Iris pigment epithelial cell (primary cell): ENCODE results near the gene PNPLA6.

Experiments used
- DNase-seq: peaks from one replicate; pipeline ENCODE4 v3.0.0-alpha.2; 2011; ENCODE audit warnings: low read depth

The PNPLA6 gene

DNA sequence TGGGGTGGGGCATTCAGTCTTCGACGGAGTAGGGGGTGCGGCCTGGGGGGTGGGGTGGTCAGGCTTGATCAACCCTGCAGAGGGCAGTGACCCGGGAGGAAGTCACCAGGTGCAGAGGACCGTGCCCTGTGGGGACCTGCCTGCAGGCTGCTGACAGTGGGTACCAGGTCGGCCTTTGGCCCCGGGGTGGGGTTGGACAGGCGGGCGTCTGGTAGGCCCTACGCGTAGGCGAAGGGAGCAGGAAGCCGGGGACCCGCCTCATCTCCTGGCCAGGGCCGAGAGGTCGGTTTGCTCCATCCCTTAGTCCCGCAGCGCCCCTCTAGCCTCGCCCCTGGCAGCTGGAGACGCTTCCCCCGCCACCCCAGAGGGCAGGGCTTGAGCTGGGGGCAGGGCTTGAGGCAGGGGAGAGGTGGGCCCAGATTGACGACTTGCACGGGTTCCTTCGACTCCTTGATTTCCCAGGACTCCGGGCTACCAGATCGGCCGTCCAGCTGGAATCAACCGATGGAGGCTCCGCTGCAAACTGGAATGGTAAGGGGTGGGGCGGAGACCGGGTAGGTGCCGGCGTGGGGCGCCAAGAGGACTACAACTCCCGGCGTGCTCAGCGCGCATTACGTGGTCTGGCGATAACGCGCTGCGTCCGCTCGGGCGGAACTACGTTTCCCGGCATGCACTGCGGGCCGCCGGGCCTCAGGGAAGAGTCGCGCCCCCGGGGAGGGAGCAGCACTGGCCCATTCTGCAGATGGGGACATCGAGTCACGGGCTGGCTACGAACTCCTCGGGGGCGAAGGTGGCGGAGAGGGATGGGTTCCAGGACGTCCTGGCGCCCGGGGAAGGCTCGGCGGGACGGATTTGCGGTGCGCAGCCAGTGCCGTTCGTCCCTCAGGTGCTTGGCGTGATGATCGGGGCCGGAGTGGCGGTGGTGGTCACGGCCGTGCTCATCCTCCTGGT lies at the start of gene PNPLA6:
Gene PNPLA6, plus strand, starts transcription at position 671 of the 951 bp plus-strand sequence. Its CDS starts 72 bp downstream, at position 743.
- DNase-seq: peak; percentile 95

- DNase-seq: no peak
These were observed 48.6 kb upstream of the PNPLA6 start for GRCh38 chr19:7486923-7487322.

DNA sequence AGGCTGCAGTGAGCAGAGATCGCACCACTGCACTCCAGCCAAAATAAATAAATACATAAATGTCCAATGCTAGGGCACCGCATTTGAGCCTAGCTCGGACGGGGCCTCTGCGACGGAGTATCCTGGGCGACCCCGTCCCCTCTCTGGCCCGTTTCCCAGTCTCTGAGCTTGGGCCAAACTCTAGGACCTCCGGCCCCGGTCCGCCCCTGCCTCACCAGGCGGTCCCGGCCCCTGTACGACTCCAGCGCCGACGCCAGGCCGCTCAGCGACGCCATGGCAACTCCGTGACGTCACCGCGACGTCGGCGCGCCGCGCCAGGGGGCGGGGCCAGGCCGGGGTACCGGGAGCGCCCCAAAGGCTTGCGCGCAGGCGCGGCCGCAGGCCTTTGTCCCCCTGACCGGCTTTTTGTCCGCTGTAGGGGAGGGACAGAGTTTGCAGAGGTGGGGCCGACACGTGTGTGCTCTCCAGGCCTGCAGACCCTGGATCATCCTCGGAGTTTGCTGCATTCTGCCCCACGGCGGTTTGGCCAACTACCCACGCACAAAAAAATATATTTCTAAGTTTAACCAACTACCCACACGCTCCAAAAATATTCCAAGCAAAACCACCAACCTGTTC lies 46.7 kb upstream of the PNPLA6 start, which contains the start of gene PEX11G:
Gene PEX11G, minus strand, starts transcription at position 300 of the 618 bp plus-strand sequence. Its CDS starts 25 bp downstream, at position 275.
- DNase-seq: peak; percentile 80

GRCh38 chr19:7489609-7490044 lies 45.9 kb upstream of the PNPLA6 start:
- no peak for DNase-seq

DNA sequence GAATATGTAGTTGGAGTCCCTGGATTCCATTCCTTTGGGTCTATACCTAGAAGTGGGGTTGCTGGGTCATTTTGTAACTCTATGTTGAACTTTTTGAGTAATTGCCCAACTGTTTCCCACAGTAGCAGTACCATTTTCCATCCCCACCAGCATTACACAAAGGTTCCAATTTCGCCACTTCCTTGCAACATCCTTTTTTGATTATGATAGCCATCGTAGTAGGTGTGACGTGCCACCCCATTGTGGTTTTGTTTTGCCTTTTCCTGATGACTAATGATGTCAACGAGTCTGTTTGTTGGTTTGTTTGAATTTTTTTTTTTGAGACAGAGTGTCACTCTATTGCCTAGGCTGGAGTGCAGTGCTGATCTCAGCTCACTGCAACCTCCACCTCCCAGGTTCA lies 43.4 kb upstream of the PNPLA6 start:
- DNase-seq: peak; percentile 78

DNA sequence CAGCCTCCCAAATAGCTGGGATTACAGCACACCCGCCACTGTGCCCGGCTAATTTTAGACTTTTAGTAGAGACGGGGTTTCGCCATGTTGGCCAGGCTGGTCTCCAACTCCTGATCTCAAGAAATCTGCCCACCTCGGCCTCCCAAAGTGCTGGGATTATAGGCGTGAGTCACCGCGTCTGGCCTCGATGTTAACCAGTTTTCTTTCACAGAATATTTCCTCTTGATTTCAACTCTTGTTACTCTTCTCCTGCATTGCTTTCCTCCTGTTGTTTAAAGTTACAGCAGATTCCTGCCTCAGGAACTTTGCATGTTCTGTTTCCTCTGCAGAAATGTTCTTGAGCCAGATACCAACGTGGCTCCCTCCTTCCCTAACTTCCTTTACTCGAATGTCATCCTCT lies 43.0 kb upstream of the PNPLA6 start:
- DNase-seq: peak; percentile 40

- no peak for DNase-seq
These were observed 41.0 kb upstream of the PNPLA6 start for GRCh38 chr19:7494416-7495098.

- DNase-seq: no peak
These were observed 38.2 kb upstream of the PNPLA6 start for GRCh38 chr19:7497292-7497691.

- peak; percentile 66 for DNase-seq
These were observed 34.6 kb upstream of the PNPLA6 start for GRCh38 chr19:7500811-7501450.

DNA sequence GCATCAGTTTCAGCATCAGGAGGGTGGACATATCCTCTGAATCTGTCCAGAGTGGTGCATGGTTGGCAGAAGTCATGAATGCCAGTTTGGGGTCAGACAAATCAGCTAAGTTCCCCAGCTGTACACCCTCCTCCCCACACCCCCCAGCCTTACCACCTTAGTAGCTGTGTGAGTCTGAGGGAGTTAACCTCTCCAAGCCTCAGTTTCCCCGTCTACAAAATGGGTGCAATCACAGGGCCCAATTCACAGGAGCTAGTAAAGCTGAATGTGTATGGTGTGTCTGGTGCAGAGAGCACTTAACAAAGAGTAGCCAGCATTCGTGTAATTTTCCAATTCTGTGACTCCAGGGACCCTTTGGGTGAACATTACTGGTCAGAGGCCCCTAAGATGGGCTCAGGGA lies 33.0 kb upstream of the PNPLA6 start:
- DNase-seq: no peak

DNA sequence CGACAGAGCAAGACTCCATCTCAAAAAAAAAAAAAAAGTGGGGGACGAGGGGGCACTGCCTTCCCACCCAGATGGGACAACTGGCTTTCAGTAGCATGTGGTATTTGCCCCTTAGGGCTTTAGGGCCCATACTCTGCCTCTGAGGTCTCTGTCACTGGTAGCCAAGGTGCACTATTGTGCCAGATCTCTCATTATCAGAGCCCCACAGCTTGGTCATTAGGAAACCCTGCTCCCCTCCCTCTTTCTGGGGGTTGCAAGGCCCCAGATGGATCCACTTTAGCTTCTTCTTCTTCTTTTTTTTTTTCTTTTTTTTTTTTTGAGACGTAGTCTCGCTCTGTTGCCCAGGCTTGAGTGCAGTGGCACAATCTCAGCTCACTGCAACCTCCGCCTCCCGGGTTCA lies 30.8 kb upstream of the PNPLA6 start:
- no peak for DNase-seq

DNA sequence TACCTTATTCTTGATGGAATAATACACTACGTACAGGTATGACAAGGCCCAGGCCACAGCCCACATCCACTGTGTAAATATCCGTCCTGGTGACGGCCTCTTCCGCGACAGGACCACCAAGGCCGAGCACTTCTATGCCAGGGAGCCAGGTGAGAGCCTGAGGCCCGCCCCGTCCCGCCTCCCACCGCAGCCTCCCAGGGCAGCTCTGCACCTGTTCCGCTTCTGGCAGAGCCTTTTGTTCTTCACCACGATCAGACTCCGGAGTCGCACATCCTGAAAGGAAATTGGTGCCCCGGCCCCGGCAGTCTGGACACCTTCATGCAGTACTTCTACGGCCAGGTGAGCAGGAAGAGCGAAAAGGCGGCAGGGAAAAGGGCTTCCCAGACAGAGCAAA lies 30.2 kb upstream of the PNPLA6 start:
- DNase-seq: no peak

GRCh38 chr19:7505682-7506384 lies 29.7 kb upstream of the PNPLA6 start:
- DNase-seq: no peak

- peak; percentile 82 for DNase-seq
These were observed 28.9 kb upstream of the PNPLA6 start for GRCh38 chr19:7506385-7507328.

GRCh38 chr19:7507884-7508283 lies 27.6 kb upstream of the PNPLA6 start:
- DNase-seq: peak; percentile 92

- no peak for DNase-seq
These were observed 25.9 kb upstream of the PNPLA6 start for GRCh38 chr19:7509625-7510024.

GRCh38 chr19:7512400-7512851 lies 23.1 kb upstream of the PNPLA6 start:
- peak; percentile 49 for DNase-seq

GRCh38 chr19:7513809-7514642 lies 21.5 kb upstream of the PNPLA6 start:
- DNase-seq: no peak

DNA sequence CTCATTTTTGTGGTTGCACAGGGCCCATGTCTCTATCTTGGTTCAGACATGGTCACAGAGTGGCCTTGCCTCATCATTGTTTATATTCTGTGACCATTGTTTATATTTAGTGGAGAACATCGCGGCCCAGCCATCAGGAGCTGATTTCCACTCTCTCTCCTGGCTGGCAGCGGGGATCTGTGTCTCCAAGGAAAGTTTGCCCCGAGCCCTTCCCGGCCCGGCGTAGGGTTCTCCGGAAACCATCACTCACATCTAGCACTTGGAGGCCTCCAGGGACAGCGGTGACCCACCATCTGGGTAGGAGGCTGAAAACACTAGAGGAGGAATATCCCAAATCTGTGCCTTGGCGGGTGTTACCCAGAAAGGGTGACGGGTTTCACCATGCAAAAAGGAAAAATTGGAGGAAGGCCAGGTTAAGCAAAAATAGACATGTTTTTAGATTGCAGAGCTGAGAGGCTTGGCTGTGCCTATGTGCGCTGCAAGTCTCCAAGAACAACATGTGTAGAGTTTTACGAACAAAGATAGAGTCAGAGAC lies 20.3 kb upstream of the PNPLA6 start:
- peak; percentile 47 for DNase-seq
